Body of pancreas (tissue), 4 donors: ENCODE results near the gene MYH7.

Experiments used
- POLR2A ChIP-seq, 3 donors: fragments of 450-650 bp; IDR thresholded peaks; one replicate each; pipeline ENCODE4 v1.6.1; 2016; ENCODE audit warnings: antibody characterized with exemption in 3 of 3, mild to moderate bottlenecking in 2 of 3
- TF ChIP-seq, protein P1 (sequence below), 7 experiments: fragments of 450-650 bp in 4 of 7; fragments of 200-600 bp in 3 of 7; sonication (generic) in 3 of 7; IDR thresholded peaks; one replicate each; pipeline ENCODE4 v1.5.1; 2016 to 2019; ENCODE audit warnings: antibody characterized with exemption in 7 of 7

GRCh38 chr14:23386999-23387398 is 48.5 kb downstream of the MYH7 start:
- TF ChIP-seq, protein P1, sequence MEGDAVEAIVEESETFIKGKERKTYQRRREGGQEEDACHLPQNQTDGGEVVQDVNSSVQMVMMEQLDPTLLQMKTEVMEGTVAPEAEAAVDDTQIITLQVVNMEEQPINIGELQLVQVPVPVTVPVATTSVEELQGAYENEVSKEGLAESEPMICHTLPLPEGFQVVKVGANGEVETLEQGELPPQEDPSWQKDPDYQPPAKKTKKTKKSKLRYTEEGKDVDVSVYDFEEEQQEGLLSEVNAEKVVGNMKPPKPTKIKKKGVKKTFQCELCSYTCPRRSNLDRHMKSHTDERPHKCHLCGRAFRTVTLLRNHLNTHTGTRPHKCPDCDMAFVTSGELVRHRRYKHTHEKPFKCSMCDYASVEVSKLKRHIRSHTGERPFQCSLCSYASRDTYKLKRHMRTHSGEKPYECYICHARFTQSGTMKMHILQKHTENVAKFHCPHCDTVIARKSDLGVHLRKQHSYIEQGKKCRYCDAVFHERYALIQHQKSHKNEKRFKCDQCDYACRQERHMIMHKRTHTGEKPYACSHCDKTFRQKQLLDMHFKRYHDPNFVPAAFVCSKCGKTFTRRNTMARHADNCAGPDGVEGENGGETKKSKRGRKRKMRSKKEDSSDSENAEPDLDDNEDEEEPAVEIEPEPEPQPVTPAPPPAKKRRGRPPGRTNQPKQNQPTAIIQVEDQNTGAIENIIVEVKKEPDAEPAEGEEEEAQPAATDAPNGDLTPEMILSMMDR (IDR thresholded peaks at IDR 0.05), result no peak
- no peak for TF ChIP-seq POLR2A (IDR thresholded peaks at IDR 0.05)
